B cell (primary cell): ENCODE results near the gene EPB41L4B. TPM values are rescaled to one million over a fixed set of nuclear protein-coding genes. Genes with fewer than 3 reads are reported as not detected.

ENCODE experiments used
- ATAC-seq: fragments of 200-7000 bp; cut with Tn5 transposase; one replicate; pipeline ENCODE4 v1.10.0; 2021; ENCODE audit warnings: low read depth, mild to moderate bottlenecking, moderate number of reproducible peaks, moderate library complexity
- CTCF ChIA-PET: fragments of 350-600 bp; sonication (Branson Sonifier 250); formaldehyde crosslinking; loops from one replicate; lab custom pipeline; 2021; ENCODE audit warnings: antibody characterized with exemption, inconsistent platforms; lab: Charles Lee
- POLR2A ChIA-PET: fragments of 350-600 bp; sonication (Branson Sonifier 250); formaldehyde crosslinking; loops from one replicate; lab custom pipeline; 2021; ENCODE audit warnings: antibody characterized with exemption; lab: Charles Lee
- DNase-seq: peaks from one replicate; pipeline ENCODE4 v3.0.0; 2013
- H2AFZ ChIP-seq: 2 replicates; pipeline ENCODE4 v1.6.1; 2012; ENCODE audit warnings: mild to moderate bottlenecking, low read depth, low read length; ENCODE audit not compliant: insufficient read depth, poor library complexity, severe bottlenecking
- H3K27ac ChIP-seq, 2 donors: 1 replicate in 1 of 2; 2 replicates in 1 of 2; pipeline ENCODE4 v1.5.1; 2012 to 2013; ENCODE audit warnings: low read length in 2 of 2, mild to moderate bottlenecking in 2 of 2, moderate library complexity in 1 of 2
- H3K27me3 ChIP-seq, 4 experiments: fragments of 200-600 bp in 1 of 4; sonication (generic) in 1 of 4; replicated peaks in 1 of 4; 1 replicate in 2 of 4; 2 replicates in 2 of 4; pipeline versions ENCODE4 v1.6.1 to v1.7.0; 2013 to 2016; ENCODE audit warnings: low read length in 3 of 4, mild to moderate bottlenecking in 2 of 4, mixed read lengths in 1 of 4, moderate library complexity in 1 of 4; ENCODE audit not compliant: insufficient read depth in 4 of 4, control insufficient read depth in 3 of 4; ENCODE audit errors: control extremely low read depth in 1 of 4
- H3K36me3 ChIP-seq, 2 experiments: replicated peaks in 1 of 2; 1 replicate in 1 of 2; 2 replicates in 1 of 2; pipeline versions ENCODE4 v1.6.1 to v1.7.1; 2013; ENCODE audit warnings: low read length in 1 of 2; ENCODE audit not compliant: insufficient read depth in 2 of 2, control insufficient read depth in 1 of 2; ENCODE audit errors: control extremely low read depth in 1 of 2, extremely low read depth in 1 of 2
- H3K4me1 ChIP-seq, 2 donors: fragments of 200-600 bp in 1 of 2; sonication (generic) in 1 of 2; 1 replicate in 1 of 2; 2 replicates in 1 of 2; pipeline versions ENCODE4 v1.5.1 to v1.6.1; 2013 to 2017; ENCODE audit warnings: low read length in 2 of 2; ENCODE audit not compliant: control insufficient read depth in 2 of 2, insufficient read depth in 2 of 2
- H3K4me2 ChIP-seq: replicated peaks from 2 replicates; pipeline ENCODE3; 2012; ENCODE audit warnings: mild to moderate bottlenecking, low read depth, low read length; ENCODE audit not compliant: poor library complexity, severe bottlenecking
- H3K4me3 ChIP-seq, 5 experiments: fragments of 200-600 bp in 1 of 5; sonication (generic) in 1 of 5; 1 replicate in 3 of 5; 2 replicates in 2 of 5; pipeline versions ENCODE4 v1.5.1 to v1.7.0; 2011 to 2016; ENCODE audit warnings: low read length in 4 of 5, mild to moderate bottlenecking in 4 of 5, low read depth in 2 of 5, control low read depth in 1 of 5, moderate library complexity in 1 of 5; ENCODE audit not compliant: insufficient read depth in 1 of 5; ENCODE audit errors: control extremely low read depth in 1 of 5, extremely low read depth in 1 of 5
- H3K79me2 ChIP-seq: fragments of 200-600 bp; sonication (generic); one replicate; pipeline ENCODE4 v1.6.0; 2016; ENCODE audit warnings: low read length; ENCODE audit not compliant: control insufficient read depth, insufficient read depth
- H3K9ac ChIP-seq: fragments of 200-600 bp; sonication (generic); 2 replicates; pipeline ENCODE4 v1.6.1; 2017; ENCODE audit warnings: mild to moderate bottlenecking, low read length, moderate library complexity
- H3K9me3 ChIP-seq, 3 donors: one replicate each; pipeline versions ENCODE4 v1.6.1 to v1.7.1; 2013; ENCODE audit warnings: low read length in 2 of 3; ENCODE audit not compliant: control insufficient read depth in 2 of 3, insufficient read depth in 1 of 3; ENCODE audit errors: control extremely low read depth in 1 of 3
- H4K20me1 ChIP-seq: 2 replicates; pipeline ENCODE4 v1.6.0; 2012; ENCODE audit warnings: mild to moderate bottlenecking, low read length; ENCODE audit not compliant: insufficient read depth, control insufficient read depth, poor library complexity, severe bottlenecking
- H3K27ac Mint-ChIP-seq: one replicate; pipeline ENCODE4 v1.8.0; 2021; ENCODE audit warnings: mixed read lengths
- H3K27me3 Mint-ChIP-seq: one replicate; pipeline ENCODE4 v1.8.0; 2021; ENCODE audit warnings: mixed read lengths
- H3K4me1 Mint-ChIP-seq: one replicate; pipeline ENCODE4 v1.8.0; 2021; ENCODE audit warnings: mixed read lengths
- H3K4me3 Mint-ChIP-seq: one replicate; pipeline ENCODE4 v1.8.0; 2021; ENCODE audit warnings: mixed read lengths
- H3K9me3 Mint-ChIP-seq: one replicate; pipeline ENCODE4 v1.8.0; 2022; ENCODE audit warnings: mixed read lengths; ENCODE audit not compliant: insufficient read depth
- EZH2 ChIP-seq: IDR thresholded peaks from 2 replicates; pipeline ENCODE4 v1.6.1; 2012; ENCODE audit warnings: borderline replicate concordance, low read depth, mild to moderate bottlenecking, moderate library complexity, low read length; ENCODE audit not compliant: insufficient read depth, poor library complexity, severe bottlenecking
- WGBS: methylation state at CpG from one replicate; pipeline ENCODE4 v1.1.5; 2013; ENCODE audit warnings: missing lambda C conversion rate; ENCODE audit not compliant: insufficient coverage; 5-methylcytosine and 5-hydroxymethylcytosine counted together
- intact Hi-C: fragments of 100-400 bp; cut with micrococcal nuclease; formaldehyde crosslinking; loops from one replicate; pipeline ENCODE4 v1.10.0; 2022
- polyA plus RNA-seq: library from polyadenylated mRNA; depleted of rRNA; stranded (reverse); fragments of >200 nt; gene quantifications from 2 replicates; pipeline ENCODE4 v1.2.3, GENCODE V29; 2012
- total RNA-seq, 2 donors: library from RNA; stranded (reverse); fragments of 120-200 nt in 1 of 2; gene quantifications; 1 replicate in 1 of 2; 2 replicates in 1 of 2; pipeline versions ENCODE4 v1.2.3 to v1.2.4, GENCODE V29; 2013 to 2022
- TF ChIP-seq, protein P1 (sequence below): fragments of 200-600 bp; IDR thresholded peaks from one replicate; pipeline ENCODE4 v1.8.0; 2022; ENCODE audit warnings: antibody characterized with exemption, mild to moderate bottlenecking

Gene EPB41L4B
- total and polyA plus RNA-seq, 2 donors (not counting 1 experiment from before 2014, with no cell fraction given) = 2.9 TPM; not detected in 1

DNA sequence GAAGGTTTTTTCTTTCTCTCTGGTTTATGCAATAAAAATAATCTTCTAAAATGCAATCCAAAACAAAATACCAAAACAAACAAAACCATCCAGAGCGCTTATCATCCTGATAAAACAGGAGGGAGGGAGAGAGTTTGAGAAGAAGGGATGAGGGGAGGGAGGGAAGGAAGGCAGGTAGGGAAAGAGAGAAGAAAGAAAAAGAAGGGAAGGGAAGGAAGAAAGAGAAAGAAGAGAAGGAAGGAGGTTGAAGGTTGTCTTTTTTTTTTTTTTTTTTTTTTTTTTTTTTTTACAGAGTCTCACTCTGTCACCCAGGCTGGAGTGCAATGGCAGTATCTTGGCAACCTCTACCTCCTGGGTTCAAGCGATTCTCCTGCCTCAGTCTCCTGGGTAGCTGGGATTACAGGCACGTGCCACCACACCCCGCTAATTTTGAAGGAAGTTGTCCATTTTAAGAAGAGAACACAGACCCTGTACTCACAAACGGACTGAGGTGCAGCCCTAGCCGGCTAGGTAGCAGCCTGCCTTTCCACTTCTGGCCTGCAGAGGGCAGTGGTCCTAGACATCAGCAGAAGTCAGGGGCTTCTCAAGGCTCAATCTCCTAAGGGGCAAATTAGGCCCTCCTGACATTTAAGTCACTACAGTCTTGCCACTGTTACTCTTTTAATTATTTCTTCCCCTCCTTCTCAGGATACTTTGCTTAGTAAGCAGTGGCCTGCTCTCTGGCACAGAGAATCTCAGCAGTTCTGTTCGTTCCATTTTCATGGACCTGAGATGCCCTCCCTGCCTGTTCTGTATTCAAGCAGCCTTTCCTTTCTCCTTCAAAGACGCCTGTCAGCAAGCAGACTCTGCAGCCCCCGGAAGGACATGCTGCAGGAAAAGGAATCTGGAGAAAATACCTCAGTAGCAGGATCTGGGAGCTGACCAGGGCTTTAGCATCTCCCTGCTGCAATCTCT is 76.4 kb downstream of the EPB41L4B start:
- Histone ChIP-seq H3K9me3 (no peaks in the 10 kb centered on the region), H3K4me1 (no peaks in the 10 kb centered on the region), H2AFZ (no peak overlapping the region), H3K36me3 (no peaks in the 10 kb centered on the region), H3K9ac (no peak overlapping the region), H3K79me2 (no peaks in the 10 kb centered on the region), H3K27me3 (peaks cover 0 to 19% (median 4%) of the 10 kb centered on the region in 4 experiments), H3K27ac (no peak overlapping the region), H4K20me1 (no peaks in the 10 kb centered on the region), H3K4me3 (no peak overlapping the region), H3K4me2 (no peak overlapping the region)
- intact Hi-C loops = loop anchor here (1.0 to 2.0 kb wide), 3 partner anchors 76 to 225 kb away; partner anchors contain the start of gene EPB41L4B
- Mint-ChIP-seq H3K4me1 (no peaks in the 10 kb centered on the region), H3K4me3 (no peak overlapping the region), H3K27ac (no peak overlapping the region), H3K9me3 (no peaks in the 10 kb centered on the region), H3K27me3 (peaks cover 22% of the 10 kb centered on the region)
- ChIA-PET CTCF (interaction anchor here (0.5 to 1.7 kb wide), 7 partner anchors 10 to 1116 kb away, joined by 3 to 11 read pairs (median 5); no protein-coding TSS in a partner anchor), POLR2A (no interaction called here)
- ATAC-seq = peak; percentile 81
- no peak for TF ChIP-seq EZH2
- TF ChIP-seq, protein P1, sequence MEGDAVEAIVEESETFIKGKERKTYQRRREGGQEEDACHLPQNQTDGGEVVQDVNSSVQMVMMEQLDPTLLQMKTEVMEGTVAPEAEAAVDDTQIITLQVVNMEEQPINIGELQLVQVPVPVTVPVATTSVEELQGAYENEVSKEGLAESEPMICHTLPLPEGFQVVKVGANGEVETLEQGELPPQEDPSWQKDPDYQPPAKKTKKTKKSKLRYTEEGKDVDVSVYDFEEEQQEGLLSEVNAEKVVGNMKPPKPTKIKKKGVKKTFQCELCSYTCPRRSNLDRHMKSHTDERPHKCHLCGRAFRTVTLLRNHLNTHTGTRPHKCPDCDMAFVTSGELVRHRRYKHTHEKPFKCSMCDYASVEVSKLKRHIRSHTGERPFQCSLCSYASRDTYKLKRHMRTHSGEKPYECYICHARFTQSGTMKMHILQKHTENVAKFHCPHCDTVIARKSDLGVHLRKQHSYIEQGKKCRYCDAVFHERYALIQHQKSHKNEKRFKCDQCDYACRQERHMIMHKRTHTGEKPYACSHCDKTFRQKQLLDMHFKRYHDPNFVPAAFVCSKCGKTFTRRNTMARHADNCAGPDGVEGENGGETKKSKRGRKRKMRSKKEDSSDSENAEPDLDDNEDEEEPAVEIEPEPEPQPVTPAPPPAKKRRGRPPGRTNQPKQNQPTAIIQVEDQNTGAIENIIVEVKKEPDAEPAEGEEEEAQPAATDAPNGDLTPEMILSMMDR = peak; percentile 92
- 19% methylated on average over 7 of the region's 9 CpGs for WGBS
- DNase-seq = peak; percentile 72
